22Rv1 (cell line): ENCODE measurements around the gene WDR64.

Source experiments
- ZFX ChIP-seq: fragments of 450-650 bp; IDR thresholded peaks from 2 replicates; pipeline ENCODE4 v1.6.1; 2017; ENCODE audit warnings: antibody characterized with exemption, borderline replicate concordance
- TF ChIP-seq, protein P1 (sequence below): fragments of 450-650 bp; IDR thresholded peaks from 2 replicates; pipeline ENCODE4 v1.5.1; 2017; ENCODE audit warnings: mild to moderate bottlenecking

DNA sequence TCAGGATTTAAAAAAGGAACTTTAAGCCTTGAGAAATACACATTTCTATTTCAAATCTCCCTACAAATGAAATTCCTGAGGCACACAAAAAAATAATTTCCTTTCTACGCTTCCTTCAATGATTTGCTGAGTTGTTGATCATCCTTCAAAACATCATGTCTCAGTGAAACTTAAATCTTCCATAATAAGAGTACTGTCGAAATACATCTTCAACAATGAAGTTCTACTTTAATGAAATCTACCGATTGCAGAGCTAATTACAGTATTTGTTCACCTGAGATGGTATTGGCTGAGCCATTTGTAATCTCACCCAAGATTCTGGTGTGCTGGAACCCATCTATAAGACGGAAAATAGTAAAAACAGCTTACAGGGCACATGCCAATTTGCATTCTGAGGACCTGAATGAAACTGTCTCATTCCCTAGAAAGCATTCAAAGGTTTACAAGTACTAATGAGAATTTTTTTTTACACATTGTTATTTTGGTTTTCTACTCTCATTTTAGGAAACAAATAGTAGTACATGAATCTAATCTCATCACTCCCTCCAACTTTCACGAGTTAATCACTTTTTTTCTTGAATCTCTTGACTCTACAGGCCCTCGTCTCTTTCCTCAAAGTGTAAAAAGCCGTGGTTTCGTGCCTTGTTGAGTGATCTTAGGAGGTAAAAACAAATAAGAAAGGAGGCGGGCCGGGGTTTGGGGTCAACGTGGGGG, 13.0 kb upstream of the WDR64 start:
- TF ChIP-seq, protein P1, sequence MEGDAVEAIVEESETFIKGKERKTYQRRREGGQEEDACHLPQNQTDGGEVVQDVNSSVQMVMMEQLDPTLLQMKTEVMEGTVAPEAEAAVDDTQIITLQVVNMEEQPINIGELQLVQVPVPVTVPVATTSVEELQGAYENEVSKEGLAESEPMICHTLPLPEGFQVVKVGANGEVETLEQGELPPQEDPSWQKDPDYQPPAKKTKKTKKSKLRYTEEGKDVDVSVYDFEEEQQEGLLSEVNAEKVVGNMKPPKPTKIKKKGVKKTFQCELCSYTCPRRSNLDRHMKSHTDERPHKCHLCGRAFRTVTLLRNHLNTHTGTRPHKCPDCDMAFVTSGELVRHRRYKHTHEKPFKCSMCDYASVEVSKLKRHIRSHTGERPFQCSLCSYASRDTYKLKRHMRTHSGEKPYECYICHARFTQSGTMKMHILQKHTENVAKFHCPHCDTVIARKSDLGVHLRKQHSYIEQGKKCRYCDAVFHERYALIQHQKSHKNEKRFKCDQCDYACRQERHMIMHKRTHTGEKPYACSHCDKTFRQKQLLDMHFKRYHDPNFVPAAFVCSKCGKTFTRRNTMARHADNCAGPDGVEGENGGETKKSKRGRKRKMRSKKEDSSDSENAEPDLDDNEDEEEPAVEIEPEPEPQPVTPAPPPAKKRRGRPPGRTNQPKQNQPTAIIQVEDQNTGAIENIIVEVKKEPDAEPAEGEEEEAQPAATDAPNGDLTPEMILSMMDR = no peak
- TF ChIP-seq ZFX = no peak
